NCI-H774 (cell line): Measurements from ENCODE around the gene TAF3.

Source experiments
- DNase-seq: peaks from one replicate; lab custom pipeline; 2025; lab: John Stamatoyannopoulos, UW

TAF3 gene

GRCh38 chr10:8048281-8049008, 230.1 kb downstream of the TAF3 start:
- DNase-seq: no peak

GRCh38 chr10:8049045-8049864, 230.9 kb downstream of the TAF3 start:
- DNase-seq: no peak

GRCh38 chr10:8049865-8050555, 231.7 kb downstream of the TAF3 start:
- DNase-seq: no peak

- no peak for DNase-seq
Observed at GRCh38 chr10:8050556-8051108, 232.3 kb downstream of the TAF3 start.

GRCh38 chr10:8051109-8051821, 233.0 kb downstream of the TAF3 start:
- DNase-seq: no peak

- no peak for DNase-seq
Observed at GRCh38 chr10:8051851-8052257, 233.5 kb downstream of the TAF3 start.

GRCh38 chr10:8052341-8052955, 234.1 kb downstream of the TAF3 start:
- no peak for DNase-seq

GRCh38 chr10:8052956-8053445, 234.7 kb downstream of the TAF3 start:
- DNase-seq: no peak

GRCh38 chr10:8053446-8054243, 235.3 kb downstream of the TAF3 start:
- peak; percentile 30 for DNase-seq

GRCh38 chr10:8054244-8054493, 235.9 kb downstream of the TAF3 start:
- DNase-seq: no peak

- DNase-seq: no peak
Observed at GRCh38 chr10:8054494-8055407, 236.4 kb downstream of the TAF3 start, which contains the start of gene GATA3. TSS of gene GATA3 (plus strand) at chr10:8054688. CDS start at chr10:8055656, 968 bp downstream.

GRCh38 chr10:8055420-8056349, 237.4 kb downstream of the TAF3 start:
- DNase-seq: no peak

- DNase-seq: no peak
Observed at GRCh38 chr10:8056378-8056777, 238.1 kb downstream of the TAF3 start.

- DNase-seq: no peak
Observed at GRCh38 chr10:8056871-8057331, 238.6 kb downstream of the TAF3 start.

GRCh38 chr10:8057636-8058273, 239.4 kb downstream of the TAF3 start:
- DNase-seq: no peak

GRCh38 chr10:8058274-8059111, 240.2 kb downstream of the TAF3 start:
- DNase-seq: no peak
